ENCODE measurements around the gene SPTLC2.

The SPTLC2 gene

DNA sequence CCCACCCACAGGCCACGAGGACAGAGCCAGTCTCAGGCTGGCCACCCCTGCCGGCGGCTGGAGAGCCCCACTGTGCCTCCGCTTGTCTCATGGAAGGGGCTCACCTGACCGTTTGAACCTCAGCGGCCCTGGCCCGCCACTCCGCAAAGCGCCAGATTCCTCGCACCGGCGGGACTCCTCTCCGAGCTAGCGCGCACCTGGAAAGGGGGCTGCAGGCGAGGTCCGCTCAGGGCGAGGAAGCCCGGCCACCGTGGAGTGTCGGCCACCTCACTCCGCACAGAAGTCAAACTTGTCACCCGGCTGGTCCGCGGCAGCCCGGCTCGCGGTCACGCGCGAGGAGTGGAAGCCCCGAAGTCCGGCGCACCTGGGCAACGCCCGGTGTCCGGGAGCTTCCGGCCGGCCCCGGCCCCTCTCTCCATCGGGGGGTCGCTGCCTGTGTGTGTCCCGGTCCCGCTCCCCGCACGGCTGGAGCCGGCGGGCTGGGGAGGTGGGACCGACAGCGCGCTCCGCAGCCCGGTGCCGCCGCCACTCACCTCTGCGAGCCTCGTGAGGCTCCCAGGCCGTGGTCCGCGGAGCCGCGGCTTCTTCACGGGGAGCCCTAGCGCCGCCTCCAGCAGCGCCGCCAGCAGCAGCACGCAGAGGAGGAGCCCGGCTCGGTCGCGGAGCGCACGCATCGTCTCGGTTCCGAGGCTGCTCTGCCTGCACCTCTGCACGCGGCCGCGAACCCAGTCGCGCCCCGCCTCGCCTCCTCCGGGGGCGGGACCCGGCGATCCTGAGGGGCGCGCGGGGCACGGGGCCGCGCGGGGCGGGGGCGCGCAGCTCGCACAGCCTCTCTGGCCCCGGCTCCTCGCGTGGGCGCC, 118.1 kb downstream of the SPTLC2 start, which contains the start of gene ISM2:
TSS of gene ISM2 (minus strand) at position 697 of the 860 bp plus-strand sequence. CDS start at position 674, 23 bp downstream.
- DNase-seq: peak; percentile 53

DNA sequence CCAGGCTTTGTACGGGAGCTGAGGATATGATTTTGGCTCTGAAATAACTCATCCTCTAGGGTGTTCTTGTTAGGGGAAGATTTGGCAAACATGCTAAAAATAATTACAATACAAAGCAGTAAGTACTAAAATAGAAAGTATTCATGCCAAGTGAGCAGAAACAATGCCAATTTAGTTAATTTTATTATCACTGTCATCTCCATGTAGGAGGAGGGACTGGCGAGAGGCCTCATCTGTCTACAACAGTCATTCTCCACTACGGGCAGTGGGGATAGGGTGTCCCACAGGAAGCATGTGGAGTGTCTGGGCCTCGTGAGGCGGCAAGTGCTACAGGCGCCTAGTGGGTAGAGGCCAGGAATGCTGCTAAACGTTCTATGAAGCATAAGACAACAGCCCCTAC, 121.1 kb downstream of the SPTLC2 start:
- DNase-seq: no peak

DNA sequence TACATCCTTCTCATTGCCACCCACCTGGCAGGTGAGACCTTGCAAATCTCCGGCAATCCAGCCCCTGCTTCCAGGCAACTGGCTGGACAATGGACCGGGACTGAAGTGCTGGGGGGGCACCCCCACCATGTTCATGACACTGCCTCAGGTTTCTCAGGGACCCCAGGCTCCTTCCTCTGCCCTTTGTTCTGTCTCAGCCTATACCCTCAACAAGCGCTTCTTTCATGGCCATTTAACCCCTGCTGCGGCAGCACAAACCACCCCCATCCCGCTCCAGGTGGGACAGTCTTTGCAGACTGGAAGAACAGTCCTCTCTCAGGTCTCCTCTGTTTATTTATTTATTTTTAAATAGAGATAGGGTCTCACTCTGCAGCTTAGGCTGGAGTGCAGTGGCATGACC, 125.4 kb downstream of the SPTLC2 start:
- no peak for DNase-seq

DNA sequence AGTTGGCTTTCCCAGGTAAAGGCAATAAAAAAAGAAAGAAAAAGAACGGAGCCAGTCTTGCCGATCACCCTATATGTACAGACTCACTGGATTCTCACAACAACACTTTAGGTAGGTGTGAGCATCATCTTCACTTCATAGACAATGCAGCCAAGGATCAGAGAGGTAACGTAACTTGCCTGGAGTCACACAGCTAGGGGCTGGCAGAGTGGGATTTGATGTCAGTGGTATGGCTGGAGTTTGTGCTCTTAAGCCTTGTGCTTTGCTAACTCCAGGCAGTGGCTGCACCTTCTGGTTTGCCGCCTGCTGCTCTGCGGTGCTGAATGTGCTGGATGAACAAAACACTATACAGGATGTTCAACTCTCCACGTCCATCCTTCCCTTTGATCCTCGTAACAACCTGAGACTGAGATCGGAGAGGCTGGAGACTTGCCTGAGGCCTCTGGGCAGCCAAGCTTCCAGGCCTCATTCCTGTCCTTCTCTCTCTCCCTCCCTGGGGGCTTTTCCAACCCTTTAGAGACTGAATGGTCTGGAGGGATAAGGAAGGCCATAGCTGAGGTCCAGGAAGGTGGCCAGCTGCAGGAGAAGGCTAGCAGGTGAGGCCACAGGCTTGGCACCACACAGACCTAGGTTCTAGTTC, 126.0 kb downstream of the SPTLC2 start:
- no peak for DNase-seq

DNA sequence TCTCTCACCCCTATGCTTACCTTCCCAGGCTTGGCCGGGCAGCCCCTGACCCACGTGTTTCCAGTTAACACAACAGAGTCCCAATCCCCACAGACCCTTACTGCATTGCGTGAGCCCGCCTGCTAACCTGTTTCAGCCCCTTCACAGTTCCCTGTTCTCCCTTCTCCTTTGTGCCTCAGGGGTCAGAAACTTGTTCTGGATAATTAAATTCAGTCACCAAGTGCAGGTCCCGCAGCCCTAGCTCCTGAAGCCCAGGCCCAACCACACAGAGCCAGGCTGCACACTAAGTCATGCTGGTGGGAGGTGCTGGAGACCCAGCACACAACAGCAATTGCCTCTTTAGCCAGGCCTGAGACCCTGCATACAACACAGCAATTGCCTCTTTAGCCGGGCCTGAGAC, 127.4 kb downstream of the SPTLC2 start:
- no peak for DNase-seq

DNA sequence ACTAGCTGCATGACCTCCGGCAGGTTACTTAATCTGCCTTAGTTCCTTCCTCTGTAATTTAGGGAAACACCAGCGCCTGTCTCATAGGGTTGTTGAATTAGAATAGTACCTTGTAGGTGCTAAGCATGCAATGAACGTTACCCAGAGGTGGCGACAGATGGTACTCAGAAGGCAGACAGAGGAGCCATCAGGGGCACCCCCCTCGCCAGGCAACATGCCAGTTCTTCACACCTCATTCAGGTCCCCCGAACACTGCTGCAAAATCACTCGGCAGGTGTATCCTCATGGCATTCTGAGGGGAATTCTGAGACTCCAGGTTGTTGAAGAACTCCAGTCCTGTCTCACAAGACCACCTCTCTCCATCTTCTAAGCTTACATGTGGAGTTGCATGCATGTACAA, 127.9 kb downstream of the SPTLC2 start:
- DNase-seq: no peak

DNA sequence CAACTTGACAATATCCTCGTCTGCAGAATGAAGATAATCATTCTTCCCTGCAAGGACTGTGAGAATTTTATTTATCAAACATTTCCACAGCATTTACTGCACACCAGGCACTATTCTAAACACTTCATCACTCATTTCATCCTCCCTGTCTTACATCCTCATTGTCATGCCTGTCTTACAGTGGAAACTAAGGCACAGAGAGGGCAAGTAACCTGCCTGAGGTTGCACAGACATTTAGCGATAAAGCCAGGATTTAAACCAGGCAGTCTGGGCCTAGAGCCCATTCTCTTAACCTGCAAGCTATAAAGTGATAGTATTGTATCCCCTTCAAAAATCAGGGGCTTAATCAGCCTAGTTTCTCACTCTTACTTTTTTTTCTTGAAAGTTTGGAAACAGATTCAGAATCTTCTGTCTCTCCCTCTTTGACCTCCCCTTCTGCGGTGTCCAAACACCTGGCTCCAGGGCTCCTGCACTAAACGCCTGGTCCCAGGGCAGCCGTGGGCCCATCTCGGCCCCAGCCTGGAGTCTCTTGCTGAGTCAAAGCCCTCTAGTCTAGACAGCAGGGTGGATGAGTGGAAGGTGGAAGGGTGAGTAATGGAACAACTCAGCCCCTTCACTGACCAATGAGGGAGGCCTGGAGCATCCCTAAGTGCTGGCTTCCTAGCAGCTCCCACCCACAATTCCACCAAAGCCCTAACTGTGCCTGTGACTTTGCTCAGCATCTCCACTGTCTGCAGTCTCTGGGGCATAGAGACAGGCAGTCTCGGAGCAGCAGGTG, 130.3 kb downstream of the SPTLC2 start:
- DNase-seq: peak; percentile 75

DNA sequence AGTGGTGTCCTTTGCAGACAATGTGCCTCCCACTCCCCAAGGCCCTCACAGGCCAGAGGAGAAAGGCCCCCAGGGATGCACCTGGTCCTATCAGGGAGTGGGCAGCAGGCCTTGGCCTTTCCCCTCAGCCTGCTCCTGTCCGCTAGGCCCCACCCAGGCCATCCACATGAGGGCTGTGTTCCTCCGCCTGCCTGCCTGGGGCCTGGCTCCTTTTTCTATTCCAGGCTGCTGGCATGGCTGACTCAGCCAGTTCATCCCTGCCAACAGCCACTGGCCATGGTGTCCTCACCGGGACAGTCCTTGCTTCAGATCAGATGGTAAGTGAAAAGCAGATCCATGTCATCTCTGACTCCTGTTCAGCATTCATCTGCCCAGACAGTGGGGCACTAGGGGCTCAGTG, 131.2 kb downstream of the SPTLC2 start:
- peak; percentile 16 for DNase-seq

DNA sequence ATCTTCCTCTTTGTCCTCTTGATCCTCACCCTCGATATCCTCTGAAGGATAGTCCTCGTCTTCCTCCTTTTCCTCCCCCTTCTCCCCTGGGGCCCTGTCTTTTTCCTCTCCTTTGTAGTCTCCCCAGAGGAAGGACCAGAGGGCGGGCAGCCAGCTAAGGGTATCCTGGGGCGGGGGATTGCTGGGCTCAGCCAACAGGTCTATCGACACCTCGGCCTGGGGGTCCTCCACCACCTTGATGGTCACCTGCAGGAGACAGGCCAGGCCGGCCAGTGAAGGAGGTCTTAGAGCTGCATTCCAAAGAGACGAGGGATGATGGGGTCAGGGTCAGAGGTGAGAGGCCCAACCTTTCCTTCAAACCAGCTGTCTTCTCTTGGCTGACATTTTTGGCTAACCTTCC, 134.0 kb downstream of the SPTLC2 start:
- no peak for DNase-seq

DNA sequence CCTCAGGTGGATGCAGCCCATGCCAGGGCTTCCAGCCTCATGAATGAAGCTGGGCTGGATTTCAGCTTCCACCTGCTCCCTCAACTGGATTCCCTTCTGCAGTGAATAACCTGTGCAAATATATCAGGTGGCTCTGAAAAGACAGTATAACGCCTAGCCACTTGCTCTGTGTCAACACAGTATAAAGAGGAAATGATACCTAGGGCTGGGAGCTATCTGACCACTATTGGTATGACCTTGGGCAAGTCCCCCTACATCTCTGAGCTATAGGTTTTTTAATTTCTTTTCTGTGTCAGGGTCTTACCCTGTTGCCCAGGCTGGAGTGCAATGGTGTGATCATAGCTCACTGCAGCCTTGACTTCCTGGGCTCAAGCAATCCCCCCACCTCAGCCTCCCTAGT, 137.6 kb downstream of the SPTLC2 start:
- no peak for DNase-seq

DNA sequence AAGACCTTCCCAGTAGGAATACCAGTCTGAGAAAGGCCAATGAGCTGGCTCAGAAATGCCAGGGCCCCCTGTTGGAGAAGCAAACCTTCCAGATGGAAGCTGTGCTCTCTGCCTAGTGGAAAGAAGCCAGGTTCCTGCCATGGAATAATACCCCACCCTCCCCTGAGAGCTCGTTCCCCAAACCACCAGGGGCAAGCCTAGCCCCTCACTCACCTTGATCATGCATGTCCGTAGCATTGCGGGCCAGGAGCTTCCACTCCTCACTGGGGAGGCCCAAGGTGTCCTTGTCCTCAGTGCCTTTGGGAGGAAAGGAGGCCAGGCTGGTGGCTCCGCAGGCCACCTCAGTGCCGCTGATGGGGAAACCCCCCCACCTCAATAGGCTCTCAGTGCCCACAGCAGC, 138.4 kb downstream of the SPTLC2 start:
- DNase-seq: no peak

DNA sequence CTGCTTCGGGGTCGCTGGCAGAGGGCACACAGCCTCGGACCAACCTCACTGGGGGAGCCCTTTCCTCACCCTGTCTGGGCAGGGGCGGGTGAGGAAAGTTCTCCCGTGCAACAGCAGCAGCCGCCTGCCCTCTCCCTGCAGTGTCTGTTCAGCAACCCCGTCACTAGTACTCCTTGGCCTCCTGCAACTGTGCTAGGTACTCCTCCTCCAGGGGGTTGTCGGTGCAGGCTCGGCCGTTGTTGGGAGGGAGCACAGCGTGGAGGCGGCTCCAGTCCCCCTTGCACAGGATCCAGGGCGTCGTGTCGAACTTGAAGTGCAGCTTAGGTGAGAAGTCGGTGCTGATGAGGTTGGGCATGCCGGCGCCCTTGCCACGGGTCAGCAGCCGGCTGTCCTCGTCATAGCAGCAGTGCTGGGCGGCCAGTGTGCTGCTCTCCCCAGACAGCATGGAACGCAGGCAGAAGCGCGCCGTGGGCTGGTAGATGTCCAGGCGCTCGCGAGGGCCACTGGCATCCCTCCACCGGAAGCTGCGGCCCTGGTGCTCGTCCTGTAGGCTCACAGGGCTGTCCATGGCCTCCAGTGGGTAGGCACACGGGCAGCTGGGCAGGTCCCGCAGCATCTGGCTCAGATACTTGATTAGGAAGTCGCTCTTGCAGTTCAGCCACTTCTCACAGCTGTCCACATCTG, 140.9 kb downstream of the SPTLC2 start:
- no peak for DNase-seq

DNA sequence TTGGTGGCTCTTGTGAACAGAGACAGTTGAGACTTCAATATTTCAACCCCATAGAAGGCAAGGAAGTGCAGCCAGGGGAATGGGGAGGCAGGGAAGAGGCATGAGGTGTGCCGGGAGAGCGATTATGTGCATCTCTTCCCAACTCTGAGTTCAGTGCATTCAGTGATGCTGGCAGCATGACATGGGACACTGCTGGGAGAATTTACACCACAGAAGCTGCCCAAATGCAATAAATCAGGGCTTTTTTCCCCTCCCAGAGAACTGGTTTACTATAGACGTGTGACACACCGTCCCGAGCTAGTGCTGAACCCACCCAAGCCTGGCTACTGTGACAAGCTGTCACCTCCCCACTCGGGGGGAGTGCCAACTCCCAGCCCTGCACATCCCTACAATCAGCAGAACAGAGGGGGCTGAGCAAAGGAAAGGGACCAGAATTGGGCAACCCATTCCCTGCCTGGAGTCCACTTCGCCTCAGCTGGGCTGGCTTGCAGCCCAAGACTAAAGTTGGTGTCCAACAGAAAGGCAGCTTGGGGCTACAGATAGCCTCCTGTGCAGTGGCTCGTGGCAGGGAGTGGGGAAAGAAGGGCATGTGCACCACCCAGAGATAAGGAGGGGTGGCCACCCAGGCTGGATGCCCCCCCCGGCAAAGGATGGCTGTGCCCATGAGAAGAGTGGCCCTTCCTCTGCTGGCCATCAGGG, 141.8 kb downstream of the SPTLC2 start:
- DNase-seq: no peak

DNA sequence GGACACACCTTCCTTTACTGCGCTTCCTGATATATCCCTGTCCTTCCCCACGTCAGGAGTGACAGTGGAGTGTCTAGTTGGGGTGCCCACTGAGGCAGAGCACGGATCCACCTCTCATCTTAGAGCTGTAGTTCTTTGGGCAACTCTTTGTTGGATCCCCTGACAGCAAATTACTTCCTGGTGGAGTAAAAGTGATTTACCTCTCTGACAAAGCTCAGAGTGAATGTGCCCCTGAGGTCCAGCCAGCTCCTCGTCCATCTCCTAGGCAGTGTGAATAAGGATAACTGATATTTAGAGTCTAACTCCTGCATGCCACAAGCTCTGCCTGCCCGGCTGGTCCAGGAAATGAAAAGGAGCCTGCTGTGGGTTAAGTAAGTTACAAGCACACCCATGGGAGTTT, 142.5 kb downstream of the SPTLC2 start:
- DNase-seq: no peak

DNA sequence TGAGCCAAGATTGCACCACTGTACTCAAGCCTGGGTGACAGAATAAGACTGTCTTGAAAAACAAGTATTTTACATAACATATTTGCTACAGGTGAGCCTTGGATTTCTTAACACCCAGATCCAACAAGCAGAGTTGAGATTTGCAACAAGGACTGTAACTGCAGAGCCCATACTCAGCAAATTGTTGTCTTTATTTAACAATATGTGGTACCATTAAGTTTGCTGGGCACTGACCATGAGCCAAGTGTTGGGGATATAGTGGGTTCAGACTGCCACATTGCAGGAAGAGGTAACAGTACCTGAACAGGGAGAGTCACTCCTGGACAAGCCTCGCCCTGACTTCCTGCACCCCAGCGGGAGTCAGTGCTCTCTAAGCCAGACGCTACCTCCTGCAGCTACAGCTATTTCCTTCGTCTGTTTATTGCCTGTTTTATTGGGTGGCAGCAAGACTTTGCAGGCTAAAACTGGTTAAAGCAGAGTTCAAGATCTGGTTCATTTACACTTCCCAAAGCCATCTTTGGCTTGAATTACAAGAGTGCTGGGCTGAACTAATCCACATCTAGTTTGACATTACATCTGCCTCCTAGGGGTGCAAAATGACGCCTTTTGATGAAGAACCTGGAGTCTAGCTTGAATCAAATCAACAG, 146.1 kb downstream of the SPTLC2 start:
- no peak for DNase-seq

DNA sequence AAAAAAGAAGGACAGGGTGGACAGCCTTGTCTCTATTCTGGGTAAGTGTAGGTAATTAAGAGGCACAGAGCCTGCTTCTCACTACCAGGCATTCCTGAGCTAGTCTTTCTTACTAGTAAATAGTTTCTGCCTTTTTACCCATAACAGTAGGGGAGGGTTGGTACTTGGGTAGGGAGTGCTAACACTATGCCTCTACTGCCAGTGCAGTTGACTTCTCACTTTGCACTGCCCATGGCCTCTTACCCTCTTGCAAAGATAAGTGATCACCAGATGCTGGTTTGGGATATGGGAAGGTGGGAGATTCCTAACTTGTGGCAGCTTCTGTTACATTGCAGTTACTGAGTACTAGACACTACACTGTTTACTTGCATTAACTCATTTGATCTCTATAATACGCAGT, 146.9 kb downstream of the SPTLC2 start:
- DNase-seq: no peak

DNA sequence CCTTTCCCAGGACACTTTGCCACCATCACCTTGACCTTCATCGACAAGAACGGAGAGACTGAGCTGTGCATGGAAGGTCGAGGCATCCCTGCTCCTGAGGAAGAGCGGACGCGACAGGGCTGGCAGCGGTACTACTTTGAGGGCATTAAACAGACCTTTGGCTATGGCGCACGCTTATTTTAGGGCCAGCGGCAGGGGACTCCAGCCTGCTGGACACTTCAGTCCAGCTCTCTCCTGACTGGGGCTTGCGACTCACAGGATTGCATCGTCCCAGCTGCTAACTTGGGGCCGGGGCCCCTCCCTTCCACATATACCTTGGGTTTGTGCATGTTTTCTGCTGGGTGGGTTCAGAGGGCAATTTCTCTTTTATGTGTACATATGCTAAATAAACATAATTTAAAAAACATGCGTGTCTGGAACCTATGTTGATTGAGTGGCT, 147.4 kb downstream of the SPTLC2 start:
- no peak for DNase-seq

DNA sequence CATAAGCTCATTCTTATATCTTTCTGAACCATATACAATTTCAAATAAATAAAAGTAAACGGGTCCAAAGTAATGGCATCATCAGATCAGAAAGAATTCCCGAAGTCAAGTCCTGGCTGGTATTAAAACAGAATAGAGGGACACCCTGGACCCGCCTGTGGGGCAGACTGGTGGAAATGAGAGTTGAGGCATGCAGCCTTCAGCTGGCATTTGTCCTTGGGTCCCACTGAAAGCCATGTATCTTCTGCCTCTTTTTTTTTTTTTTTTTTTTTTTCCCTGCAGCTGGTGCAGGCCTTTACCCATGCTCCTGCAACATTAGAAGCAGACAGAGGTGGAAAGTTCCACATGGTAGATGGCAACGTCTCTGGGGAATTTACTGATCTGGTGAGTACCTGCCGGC, 148.6 kb downstream of the SPTLC2 start:
- DNase-seq: no peak

DNA sequence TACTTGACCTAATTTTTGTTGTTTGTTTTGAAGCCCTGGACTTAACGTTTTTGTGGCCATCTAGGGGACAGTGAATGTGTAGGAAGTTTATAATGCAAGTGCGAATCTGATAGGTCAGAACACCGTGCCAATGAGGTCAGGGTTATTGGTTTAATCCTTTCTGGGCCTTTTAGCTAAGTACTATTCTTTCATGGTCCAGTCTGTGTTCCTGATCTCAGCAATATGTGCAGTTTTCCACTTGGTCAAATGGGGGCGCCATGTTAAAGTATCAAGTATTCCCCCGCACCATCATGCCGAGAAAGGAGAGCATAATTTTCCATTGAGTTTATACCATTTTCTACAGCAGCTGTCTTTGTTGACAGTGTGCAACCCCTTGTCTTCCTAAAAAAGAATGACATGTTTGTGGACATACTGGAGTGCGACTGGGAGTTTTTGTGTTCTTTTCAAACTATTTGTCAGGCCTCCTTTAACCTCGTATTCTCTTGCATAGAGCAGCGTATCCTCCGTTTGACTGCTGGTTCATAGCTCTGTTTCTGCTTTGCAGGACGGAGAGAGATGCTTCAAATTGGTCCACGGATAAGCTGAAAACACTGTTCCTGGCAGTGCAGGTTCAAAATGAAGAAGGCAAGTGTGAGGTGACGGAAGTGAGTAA, 157.2 kb downstream of the SPTLC2 start:
- peak; percentile 77 for DNase-seq

DNA sequence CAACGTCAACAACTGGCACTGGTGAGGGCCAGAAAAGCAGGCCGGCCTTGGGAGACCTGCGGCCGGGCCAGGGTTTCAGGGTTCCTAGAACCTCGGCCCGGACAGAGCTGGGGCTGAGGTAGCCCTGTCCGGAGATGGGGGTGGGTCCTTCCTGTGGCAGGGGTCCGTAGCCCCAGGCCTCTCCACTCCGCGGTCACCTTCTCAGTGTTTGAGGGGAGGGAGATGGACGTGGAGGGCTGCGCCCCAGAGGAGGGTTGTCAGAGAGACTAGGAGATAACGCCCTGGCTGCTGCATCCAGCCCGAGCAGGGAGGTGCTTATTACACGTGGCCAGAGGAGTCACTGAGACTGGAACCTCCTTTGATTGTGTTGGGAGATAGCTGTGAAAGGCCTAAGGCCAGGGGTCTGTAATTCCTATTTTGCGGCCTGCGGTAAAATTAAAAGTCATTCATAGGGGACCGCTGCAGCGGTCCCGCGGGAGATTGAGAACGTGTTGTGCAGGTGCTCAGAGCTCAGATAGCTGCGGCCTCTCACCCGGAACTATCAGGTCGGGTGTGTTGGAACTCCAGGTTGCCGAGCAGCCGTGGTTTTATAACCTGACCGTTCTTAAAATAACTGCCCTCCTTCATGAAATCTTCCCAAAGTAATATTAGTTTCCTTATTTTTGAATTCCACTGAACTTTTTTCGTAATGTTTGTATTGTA, 158.0 kb downstream of the SPTLC2 start:
- peak; percentile 51 for DNase-seq

All from EL (cell line).